ENCODE results near the gene FAM83F.
"Not testable (repeated sequence)": the region's sequence is repeated elsewhere in the genome, so short reads cannot be mapped to it uniquely, and the experiment has no call there.

FAM83F gene

GRCh38 chr22:40019100-40019499 lies 24.3 kb downstream of the FAM83F start:
- no peak for DNase-seq

GRCh38 chr22:40020956-40021355 lies 26.2 kb downstream of the FAM83F start:
- no peak for DNase-seq

GRCh38 chr22:40021401-40022000 lies 26.7 kb downstream of the FAM83F start:
- no peak for DNase-seq

GRCh38 chr22:40022536-40023240 lies 27.9 kb downstream of the FAM83F start:
- no peak for DNase-seq

GRCh38 chr22:40023341-40023841 lies 28.6 kb downstream of the FAM83F start:
- no peak for DNase-seq

- peak; percentile 66 for DNase-seq
Observed at GRCh38 chr22:40024201-40025061, 29.7 kb downstream of the FAM83F start.

GRCh38 chr22:40025062-40025379 lies 30.3 kb downstream of the FAM83F start:
- DNase-seq, result not testable (repeated sequence)

GRCh38 chr22:40025856-40026255 lies 31.1 kb downstream of the FAM83F start:
- no peak for DNase-seq

GRCh38 chr22:40026641-40027040 lies 31.9 kb downstream of the FAM83F start:
- DNase-seq, result no peak

- DNase-seq, result no peak
Observed at GRCh38 chr22:40027191-40028097, 32.7 kb downstream of the FAM83F start.

GRCh38 chr22:40028098-40028425 lies 33.3 kb downstream of the FAM83F start:
- no peak for DNase-seq

GRCh38 chr22:40029189-40029890 lies 34.6 kb downstream of the FAM83F start:
- DNase-seq, result no peak

- no peak for DNase-seq
Observed at GRCh38 chr22:40030026-40030757, 35.4 kb downstream of the FAM83F start.

GRCh38 chr22:40030758-40031095 lies 36.0 kb downstream of the FAM83F start:
- no peak for DNase-seq

GRCh38 chr22:40031766-40032470 lies 37.2 kb downstream of the FAM83F start:
- DNase-seq, result peak; percentile 34

- no peak for DNase-seq
Observed at GRCh38 chr22:40033586-40034380, 39.0 kb downstream of the FAM83F start.

- no peak for DNase-seq
Observed at GRCh38 chr22:40035351-40035750, 40.6 kb downstream of the FAM83F start.

- DNase-seq, result no peak
Observed at GRCh38 chr22:40036126-40036525, 41.4 kb downstream of the FAM83F start.

- peak; percentile 72 for DNase-seq
Observed at GRCh38 chr22:40036591-40037225, 42.0 kb downstream of the FAM83F start.
